ENCODE results near the gene FOXL3.

Gene FOXL3

DNA sequence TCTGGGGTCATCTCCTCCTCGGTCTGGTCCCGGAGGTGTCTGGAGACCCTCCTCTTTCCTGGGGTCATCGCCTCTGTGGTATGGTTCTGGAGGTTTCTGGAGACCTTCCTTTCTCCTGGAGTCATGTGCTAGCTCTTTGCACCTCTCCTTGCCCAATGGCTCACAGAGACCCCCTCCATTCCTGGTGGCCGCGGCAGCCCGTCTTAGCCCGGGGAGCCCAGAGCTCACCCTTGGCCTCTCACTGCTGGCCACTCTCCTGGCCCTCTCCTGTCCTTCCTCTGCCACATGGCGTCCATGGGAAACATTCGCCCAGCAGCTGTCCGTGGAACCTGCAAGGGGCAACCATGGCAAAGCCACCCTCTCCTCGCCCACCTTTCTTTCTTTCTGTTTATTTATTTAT lies 20.2 kb upstream of the FOXL3 start:
- DNase-seq: no peak

DNA sequence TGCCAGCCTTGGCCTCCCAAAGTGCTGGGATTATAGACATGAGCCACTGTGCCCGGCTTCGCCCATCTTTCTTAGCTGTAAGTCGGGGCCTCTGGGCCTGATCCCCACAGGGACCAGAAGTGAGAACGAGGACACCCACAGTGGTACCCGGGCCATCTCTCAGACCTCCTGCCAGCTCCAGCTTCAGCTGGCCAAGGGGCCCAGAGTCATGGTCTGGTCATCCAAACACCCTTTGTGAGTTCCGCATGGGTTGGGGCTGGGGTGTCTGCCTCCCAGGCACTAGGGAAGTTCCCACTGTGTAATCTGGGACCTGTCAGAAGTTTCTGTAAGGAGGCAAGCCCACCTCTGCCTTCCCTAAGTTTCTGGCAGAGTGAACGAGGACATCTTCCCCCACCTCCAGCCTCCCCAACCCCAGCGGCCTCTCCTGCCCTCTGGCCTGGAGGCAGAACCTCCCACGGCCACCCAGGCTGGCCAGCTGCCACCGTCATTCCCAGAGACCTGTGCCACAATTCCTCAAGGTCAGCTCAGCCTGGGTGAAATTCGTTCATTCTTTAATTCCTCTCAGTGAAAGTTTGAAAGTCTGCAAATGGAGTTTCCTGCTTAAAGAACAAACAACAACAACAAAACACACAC lies 19.5 kb upstream of the FOXL3 start:
- DNase-seq: no peak

DNA sequence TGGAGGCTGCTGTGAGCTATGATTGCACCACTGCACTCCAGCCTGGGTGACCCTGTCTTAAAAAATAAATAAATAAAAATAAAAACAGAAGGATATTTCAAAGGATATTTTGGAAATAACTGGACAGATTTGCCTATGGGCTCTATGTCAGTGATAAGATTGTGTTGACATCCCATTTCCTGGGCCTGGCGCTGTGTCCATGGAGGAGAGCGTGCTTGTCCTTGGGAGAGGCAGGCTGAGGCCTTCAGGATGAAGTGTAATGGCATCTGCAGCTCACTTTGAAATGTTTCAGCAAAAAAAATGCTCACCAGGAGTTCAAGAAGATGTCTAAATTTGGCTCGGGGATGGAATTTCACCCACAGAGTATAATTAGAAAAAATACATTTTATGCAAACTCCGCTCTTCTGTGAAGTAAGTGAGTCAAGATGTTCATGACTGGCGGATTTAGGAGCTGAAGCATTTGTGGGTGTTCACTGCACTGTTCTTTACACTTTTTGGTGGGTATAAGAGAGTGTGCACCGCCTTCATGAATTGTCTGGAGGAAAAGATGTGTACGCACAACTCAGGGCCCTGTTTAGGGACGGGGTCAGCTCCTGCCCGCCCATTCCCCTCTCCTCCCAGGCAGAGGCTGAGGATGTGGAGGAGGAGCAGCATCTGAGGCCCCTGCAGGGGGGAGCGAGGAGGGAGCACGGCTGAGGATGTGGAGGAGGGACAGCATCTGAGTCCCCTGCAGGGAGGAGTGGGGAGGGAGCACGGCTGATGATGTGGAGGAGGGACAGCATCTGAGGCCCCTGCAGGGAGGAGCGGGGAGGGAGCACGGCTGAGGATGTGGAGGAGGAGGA lies 18.5 kb upstream of the FOXL3 start:
- no peak for DNase-seq

DNA sequence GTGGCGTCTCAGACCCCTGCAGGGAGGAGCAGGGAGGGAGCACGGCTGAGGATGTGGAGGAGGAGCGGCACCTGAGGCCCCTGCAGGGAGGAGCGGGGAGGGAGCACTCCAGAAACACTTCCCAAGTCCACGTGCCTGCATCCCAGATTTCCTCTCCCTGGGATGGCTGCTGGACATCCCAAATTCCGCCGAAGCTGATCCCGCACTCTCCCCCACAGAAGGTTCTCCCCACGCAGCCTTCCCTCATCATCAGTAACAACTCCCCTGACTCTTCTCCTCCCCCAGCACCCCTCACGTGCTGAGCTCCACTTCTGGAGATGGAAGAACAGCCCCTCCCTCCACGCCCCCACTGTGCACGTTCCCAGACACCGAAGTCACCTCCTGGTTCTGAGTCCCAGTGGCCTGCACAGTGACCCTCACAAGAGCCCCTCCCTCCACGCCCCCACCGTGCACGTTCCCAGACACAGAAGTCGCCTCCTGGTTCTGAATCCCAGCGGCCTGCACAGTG lies 17.8 kb upstream of the FOXL3 start:
- DNase-seq: no peak

DNA sequence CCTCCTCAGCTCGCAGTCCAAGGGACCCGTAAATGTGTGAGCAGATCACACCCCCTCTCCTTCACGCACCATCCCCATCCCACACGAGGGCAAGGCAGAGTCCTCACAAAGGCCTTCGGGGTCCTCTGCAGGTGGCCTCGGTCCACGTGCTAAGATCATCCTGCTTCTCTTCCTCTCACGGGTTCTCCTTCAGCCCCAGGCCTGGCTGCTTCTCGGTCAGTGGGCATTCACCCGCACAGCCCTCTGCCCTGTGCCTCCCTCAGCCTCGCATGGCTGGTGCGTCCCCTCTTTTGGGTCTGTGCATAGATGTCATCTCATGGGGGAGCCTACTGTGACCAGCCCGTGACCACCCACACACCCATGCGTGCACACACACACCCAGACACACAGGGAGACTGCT lies 17.3 kb upstream of the FOXL3 start:
- no peak for DNase-seq

DNA sequence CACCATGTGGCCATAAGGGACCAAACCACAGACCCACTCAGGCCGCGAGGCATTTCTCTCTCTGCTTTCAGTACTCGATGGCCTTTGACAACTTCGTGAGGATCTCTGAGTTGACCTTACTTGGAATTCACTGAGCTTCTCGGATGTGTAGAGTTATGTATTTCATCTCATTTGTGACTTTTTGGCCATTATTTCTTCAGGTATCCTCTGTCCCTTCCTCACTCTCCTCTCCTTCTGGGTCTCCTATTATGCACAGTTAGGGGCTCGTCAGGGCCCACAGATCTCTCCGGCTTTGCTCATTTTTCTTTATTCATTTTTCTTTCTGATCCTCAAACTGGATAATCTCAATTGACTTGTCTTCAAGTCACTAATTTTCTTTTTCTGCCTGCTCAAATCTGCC lies 16.6 kb upstream of the FOXL3 start:
- no peak for DNase-seq

DNA sequence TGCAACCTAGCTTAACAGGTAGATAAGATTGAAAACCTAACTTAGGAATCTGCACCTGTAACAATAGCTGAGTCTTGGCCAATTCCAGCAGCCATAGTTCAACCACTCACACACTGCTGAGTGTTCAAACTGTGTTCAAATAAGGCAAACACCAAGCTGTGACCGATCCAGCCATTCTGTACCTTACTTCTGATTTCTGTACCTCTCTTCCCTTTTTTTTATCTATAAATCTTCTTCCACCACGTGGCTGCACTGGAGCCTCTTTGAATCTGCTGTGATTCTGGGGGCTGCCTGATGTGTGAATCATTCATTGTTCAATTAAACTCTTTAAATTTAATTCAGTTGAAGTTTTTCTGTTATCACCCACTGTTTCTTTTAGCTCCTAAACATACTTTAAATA lies 15.7 kb upstream of the FOXL3 start:
- no peak for DNase-seq

DNA sequence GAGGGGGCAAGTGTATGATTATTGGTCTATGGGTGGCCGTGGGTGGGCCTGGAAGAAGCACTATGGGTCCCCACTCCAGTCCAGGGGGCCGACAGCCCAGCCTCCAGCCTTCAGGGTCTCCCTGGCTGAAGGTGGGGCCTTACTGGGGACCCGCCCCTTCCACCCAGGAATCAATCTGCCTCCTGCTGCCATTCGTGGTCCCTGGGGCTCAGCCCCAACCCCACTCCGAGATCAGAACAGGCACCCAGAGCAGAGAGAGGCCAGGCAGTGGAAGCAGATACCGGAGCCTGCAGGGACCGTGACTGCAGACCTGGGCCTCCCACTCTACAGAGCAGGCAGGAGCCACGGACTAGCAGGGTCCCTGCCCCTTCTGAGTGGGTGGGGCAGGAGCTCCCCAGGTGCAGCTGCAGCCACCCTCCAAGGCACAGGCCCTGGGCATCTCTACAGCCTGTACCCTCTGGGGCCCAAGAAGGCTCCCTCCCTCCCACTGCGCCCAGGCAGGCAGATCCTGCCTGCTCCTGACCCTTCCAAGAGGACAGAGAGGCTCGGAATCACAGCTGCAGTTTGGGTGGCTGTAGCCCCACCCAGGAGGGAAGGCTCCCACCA lies 13.6 kb upstream of the FOXL3 start:
- DNase-seq: no peak

DNA sequence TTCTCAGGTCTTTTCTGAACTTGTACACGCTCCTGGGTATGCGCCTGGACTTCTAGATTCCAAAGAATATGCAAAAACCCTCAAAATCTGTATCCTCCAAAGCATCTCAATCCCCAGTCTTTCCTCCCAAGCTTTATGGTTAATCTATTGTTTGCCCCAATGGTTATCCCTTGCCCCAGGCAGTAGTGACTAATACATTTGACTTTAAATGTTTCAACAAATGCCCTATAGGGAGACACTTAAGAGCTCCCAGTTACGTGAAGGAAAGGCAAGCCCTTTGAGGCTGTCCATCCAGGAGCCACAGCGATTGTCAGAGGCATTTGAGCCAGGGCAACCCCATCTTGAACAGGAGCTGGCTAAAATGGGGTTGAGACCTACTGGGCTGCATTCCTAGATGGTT lies 12.7 kb upstream of the FOXL3 start:
- DNase-seq: no peak

DNA sequence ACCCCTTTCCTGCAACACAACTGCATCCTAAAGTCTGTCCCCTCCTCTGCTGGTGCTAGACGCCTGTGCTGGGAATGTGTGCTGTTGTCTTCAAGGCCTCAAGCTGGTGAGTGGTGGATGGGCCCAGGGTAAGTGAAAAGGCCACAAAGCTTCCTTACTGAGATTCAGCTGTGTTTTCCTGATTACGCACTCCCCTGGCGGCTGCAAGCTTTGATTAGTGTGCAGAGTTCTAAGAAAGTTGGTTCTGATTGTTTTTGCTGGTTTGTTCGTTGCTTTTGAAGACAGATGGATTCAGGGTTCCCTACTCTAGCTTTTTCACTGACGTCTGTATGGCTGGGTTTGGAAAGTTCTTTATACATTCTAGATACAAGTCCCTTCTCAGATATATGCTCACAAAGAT lies 11.9 kb upstream of the FOXL3 start:
- DNase-seq: no peak

DNA sequence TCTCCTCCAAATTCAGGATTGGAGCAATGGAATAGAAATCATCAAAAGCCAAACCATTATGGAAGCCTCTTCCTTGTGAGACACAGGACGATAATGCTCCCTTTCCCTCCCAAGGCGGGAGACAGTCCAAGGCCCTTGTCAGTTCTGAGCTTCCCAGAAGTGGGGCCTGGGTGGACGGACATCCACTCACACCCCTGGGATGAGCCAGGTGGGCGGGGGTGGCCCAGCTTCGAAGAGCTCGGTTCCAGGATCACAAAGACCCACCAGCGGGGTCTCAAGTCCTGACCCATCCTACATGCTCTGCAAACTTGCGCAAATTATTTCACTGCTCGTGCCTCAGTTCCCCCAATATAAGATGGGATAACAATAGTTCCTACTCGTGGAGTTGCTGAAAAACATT lies 10.1 kb upstream of the FOXL3 start:
- DNase-seq: no peak

DNA sequence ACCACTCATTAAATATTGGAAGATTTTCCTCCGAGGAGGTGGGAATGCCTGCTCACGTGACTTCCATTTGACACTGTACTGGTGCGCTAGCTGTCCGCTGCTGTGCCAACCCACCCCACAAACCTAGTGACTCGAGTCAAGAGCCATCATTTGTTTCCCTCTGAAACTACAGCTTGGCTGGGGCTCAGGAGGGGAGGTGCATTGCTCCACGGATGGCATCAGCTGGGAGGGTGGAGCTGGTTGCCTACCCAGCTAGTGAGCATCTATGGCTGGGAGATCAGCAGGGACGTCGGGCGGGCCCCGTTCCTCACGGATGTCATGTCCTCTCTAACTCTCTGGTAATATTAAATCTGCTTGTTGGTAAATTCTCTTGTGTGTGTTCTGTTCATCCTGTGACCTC lies 9.5 kb upstream of the FOXL3 start:
- no peak for DNase-seq

DNA sequence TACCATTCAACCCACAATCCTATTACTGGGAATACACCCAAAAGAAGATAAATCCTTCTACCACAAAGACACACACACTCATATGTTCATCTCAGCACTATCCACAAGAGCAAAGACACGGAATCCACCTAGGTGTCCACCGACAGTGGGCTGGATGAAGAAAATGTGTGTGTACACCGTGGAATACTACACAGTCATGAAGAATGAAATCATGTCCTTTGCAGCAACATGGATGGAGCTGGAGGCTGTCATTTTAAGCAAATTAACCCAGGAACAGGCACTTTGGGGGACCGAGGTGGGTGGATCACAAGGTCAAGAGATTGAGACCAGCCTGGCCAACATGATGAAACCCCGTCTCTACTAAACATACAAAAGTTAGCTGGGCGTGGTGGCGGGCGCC lies 8.3 kb upstream of the FOXL3 start:
- no peak for DNase-seq

DNA sequence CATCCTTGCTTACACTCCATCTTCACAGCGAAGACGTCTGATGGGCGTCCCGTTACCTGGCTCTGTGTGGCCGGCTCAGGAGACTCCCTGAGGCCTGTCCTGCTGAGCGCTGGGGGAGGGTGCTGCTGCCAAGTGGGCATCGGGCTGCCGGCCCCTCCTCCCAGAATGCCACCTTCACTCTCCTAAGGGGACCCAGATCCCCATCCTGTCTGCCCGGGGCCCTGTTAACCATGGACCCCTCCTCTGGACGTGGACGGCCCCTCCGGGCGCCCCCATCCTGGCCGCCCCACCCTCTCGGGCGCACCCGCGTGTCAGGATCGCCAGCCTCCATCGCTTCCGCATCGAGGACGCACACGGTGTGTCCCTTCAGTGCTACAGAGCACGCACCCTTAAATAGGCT lies 7.3 kb upstream of the FOXL3 start:
- no peak for DNase-seq

DNA sequence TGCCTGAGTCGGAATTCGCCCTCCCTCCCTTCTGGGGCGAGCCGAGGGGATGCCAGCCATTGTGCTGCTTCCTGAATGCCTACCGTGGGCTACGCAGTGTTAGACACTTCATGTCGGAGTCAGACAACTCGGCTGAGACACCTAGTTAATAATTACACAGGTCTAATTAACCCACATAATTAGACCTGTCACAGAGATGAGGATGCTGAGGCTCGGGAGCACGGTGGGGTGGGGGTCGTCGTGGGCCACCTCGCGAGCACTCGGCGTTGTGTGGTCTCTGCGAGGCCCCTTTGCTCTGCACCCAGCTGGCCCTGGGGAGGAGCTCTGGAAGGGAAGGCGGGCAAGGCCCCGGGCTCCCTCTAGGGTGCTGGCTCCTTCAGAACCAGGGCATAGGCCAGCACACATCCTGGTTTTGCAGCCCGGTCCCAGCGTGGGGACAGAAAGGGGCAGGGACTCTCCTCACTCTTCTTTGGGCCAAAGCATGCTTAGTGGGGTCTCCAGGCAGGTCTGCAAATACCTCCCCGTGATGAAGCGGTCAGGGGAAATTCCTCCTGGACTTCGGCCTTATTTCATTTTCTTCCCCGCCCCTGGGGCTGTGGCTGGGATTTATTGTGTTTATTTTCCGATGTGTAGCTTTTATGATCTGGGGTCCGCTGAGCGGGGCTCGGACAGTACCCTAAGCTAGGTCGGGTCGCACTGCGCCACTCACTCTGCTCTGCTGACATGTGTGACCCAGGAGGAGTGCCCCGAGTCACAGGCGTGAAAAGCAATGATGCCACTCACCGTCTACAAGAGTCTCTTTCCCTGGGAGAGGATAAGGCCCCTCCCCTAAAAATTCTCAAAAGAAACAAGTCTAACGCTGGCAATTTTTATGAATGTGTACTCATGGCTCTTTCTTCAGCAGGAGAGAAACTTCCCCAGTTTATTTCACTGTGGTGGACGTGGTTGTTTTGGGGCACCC lies 4.9 kb upstream of the FOXL3 start:
- DNase-seq: no peak

DNA sequence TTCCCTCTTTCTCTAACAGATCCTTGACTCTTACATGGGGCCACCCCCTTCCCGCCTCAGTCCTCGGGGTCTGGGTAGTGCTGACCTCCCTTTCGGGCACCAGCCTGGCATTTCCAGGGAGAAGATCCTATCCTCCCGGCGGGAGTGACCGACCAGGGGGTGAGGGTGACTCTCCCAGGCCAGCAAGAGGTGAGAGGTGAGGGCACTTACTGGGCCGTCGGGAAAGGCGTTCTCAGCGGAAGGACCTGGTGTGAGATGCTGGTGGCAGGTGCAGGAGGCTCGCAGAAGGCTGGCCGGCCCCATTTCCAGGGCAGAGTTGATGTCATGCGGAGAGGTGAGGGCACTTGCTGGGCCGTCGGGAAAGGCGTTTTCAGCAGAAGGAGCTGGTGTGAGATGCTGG lies 4.2 kb upstream of the FOXL3 start:
- no peak for DNase-seq

DNA sequence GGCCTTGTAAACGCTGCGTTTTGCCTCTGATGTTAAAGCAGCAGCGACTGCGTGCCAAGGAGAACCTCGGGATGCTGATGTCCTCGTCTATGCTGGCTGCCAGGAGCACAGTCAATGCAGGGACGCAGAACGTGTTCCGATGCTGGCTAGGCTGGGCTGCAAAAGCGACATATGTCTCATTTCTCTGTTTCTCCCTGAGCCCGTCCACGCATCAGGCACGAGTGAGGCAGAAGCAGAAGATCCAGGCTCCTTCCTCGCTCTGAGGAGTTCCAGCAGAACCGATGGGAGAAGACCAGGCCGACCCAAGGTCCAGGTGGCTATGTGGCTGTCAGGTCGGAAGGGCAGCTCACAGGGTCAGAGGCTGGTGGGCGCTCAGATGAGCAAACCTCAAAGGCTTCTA lies 3.7 kb upstream of the FOXL3 start:
- no peak for DNase-seq

DNA sequence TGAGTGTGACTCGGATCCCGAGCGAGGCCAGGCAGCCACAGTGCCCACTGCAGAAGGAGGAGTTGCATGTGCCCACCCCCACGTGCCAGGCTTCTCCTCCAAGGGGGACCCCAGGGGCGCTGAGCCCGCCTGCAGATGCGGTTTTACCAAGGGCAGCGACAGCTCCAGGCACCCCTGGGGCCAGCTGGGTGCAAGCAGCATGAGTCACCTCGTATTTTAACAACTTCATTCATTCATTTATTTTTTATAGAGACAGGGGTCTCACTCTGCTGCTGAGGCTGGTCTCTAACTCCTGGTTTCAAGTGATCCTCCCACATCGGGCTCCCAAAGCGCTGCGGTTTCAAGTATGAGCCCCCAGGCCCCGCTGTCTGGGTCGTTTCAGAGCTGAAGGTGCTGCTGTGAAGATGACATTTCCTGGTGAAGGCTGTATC lies 1.3 kb upstream of the FOXL3 start:
- no peak for DNase-seq

DNA sequence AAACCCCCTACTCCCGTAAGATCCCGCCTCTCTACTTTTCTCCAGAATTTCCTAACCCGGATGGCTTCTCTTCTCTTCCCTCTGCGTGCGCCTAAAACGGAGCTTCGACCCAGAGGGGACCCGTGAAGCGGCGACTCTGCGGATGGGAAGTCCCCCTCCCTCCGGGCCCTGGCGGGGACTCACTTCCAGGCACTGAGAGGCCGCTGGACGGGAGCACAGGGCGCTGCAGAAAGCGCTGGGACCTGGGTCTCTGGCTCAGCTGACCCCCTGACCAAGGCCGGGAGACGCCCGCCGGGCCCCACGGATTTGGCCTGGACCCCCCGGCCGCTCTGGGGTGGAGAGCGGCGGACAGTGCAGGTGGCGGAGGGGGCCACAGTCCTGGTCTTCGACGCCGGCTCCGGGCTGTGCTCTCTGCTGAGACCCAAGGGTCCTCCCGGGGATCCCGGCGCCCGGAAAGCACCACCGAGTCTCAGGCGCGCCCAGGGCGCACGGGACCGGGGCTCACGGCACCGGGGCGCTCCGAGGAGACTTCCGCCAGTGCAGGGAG lies 688 bp upstream of the FOXL3 start:
- DNase-seq: no peak

DNA sequence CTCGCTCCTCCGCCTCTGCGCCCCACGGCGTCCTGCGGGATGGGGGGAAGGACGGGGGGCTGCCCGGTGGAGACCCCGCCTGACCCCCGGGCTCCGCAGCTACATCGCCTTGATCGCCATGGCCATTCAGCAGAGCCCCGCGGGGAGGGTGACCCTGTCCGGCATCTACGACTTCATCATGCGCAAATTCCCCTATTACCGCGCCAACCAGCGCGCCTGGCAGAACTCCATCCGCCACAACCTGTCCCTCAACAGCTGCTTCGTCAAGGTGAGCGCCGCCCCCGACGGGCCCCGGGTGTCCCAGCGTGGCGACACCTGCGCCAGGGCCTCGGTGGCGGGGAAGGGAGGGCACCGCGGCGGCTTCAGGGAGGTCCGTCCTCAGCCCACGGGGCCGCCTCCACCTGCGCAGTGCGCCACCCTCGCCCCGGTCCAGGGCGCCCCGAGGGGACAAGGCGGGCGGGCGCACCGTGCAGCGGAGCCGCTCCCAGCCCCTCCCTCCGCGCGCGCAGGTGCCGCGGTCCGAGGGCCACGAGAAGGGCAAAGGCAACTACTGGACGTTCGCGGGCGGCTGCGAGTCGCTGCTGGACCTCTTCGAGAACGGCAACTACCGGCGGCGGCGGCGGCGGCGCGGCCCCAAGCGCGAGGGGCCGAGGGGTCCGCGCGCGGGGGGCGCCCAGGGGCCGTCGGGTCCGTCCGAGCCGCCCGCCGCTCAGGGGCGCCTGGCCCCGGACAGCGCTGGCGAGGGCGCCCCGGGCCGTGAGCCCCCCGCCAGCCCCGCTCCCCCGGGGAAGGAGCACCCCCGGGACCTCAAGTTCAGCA lies 793 bp downstream of the FOXL3 start:
- DNase-seq: no peak

DNA sequence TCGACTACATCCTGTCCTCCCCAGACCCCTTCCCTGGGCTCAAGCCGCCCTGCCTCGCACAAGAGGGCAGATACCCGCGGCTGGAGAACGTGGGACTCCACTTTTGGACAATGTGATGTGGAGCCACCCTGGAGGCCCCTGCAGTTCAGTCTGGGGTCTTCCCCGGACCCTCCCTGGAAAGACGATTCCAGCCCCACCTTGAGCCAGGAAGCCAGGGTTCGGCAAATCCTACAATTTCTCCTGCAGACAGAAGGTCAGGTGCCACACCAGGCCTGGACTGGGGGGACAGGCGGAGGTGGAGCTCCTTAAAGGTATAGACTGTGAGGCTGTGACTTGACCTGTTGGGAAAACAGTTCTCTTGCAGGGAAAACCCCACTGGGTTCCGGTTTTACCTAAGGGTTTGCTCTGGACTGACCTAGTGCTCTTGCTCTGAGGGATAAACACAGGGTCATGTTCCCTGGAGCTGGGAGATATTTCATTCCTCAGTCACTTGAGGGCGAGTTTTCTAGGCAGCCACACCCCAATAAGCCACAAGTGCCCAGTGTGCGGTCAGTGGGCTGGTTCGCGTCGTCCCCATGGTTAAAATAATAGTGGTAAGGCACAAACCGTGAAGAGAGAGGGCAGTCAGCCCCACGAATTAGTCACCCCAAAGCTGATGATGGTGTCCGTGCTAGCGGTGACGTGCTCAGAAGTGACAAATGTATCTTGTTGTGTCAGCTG lies 1.6 kb downstream of the FOXL3 start:
- no peak for DNase-seq

All from NK-92 treated with Interleukin-12 subunit alpha and Interleukin-12 subunit beta, amount 100 ng/mL, for 24 hours (cell line).